PC-3 (cell line): ENCODE data around the gene GHRL. TPM values are rescaled to one million over a fixed set of nuclear protein-coding genes. Genes with fewer than 3 reads are reported as not detected.
"Not testable (repeated sequence)": the region's sequence is repeated elsewhere in the genome, so short reads cannot be mapped to it uniquely, and the experiment has no call there.

Experiments used
- ATAC-seq: fragments of 200-7000 bp; cut with Tn5 transposase; 2 replicates; pipeline ENCODE4 v1.9.1; 2020; ENCODE audit warnings: mild to moderate bottlenecking, moderate library complexity
- BruUV-seq: library from RNA; stranded (reverse); fragments of 400-500 nt; replicated peaks from 2 replicates; lab custom pipeline; 2021; lab: Mats Ljungman, UMichigan
- CTCF ChIA-PET: fragments of 300-600 bp; sonication (Branson Sonifier 250); formaldehyde crosslinking; loops from one replicate; lab custom pipeline; 2022; ENCODE audit warnings: antibody characterized with exemption; lab: Charles Lee
- POLR2A ChIA-PET: fragments of 300-600 bp; sonication (Branson Sonifier 250); formaldehyde crosslinking; loops from one replicate; lab custom pipeline; 2022; ENCODE audit warnings: antibody characterized with exemption; ENCODE audit not compliant: unreplicated experiment; lab: Charles Lee
- DNase-seq: peaks from one replicate; pipeline ENCODE4 v3.0.0-alpha.2; 2015
- H2AFZ ChIP-seq: fragments of 300-600 bp; sonication (generic); 2 replicates; pipeline ENCODE4 v1.6.0; 2016; ENCODE audit warnings: antibody characterized with exemption, low read length
- H3F3A ChIP-seq: fragments of 300-600 bp; sonication (generic); one replicate; pipeline ENCODE4 v1.6.0; 2017; ENCODE audit warnings: antibody characterized with exemption, low read length, control low read depth, mild to moderate bottlenecking; ENCODE audit not compliant: unreplicated experiment
- H3K27ac ChIP-seq: fragments of 300-600 bp; sonication (generic); 2 replicates; pipeline ENCODE4 v1.5.1; 2016; ENCODE audit warnings: mild to moderate bottlenecking, low read length
- H3K27me3 ChIP-seq: fragments of 300-600 bp; sonication (generic); 2 replicates; pipeline ENCODE4 v1.6.1; 2016; ENCODE audit warnings: low read length, mixed read lengths
- H3K36me3 ChIP-seq: fragments of 300-600 bp; sonication (generic); 2 replicates; pipeline ENCODE4 v1.6.1; 2016; ENCODE audit warnings: low read depth, mixed run types, low read length, mixed read lengths
- H3K4me1 ChIP-seq: fragments of 300-600 bp; sonication (generic); 2 replicates; pipeline ENCODE4 v1.5.1; 2016; ENCODE audit warnings: low read length; ENCODE audit not compliant: insufficient read depth
- H3K4me2 ChIP-seq: fragments of 300-600 bp; sonication (generic); 2 replicates; pipeline ENCODE4 v1.6.0; 2016; ENCODE audit warnings: low read length
- H3K4me3 ChIP-seq: fragments of 300-600 bp; sonication (generic); 2 replicates; pipeline ENCODE4 v1.5.1; 2016; ENCODE audit warnings: mild to moderate bottlenecking, low read length, mixed read lengths
- H3K79me2 ChIP-seq: fragments of 300-600 bp; sonication (generic); 2 replicates; pipeline ENCODE4 v1.6.1; 2017; ENCODE audit warnings: low read length, mixed read lengths
- H3K9ac ChIP-seq: fragments of 300-600 bp; sonication (generic); 2 replicates; pipeline ENCODE4 v1.6.0; 2016; ENCODE audit warnings: mild to moderate bottlenecking, low read length
- H3K9me2 ChIP-seq: fragments of 300-600 bp; sonication (generic); replicated peaks from 2 replicates; pipeline ENCODE4 v1.6.1; 2016; ENCODE audit warnings: mixed run types, low read length, mixed read lengths
- H3K9me3 ChIP-seq: fragments of 300-600 bp; sonication (generic); 2 replicates; pipeline ENCODE4 v1.6.1; 2016; ENCODE audit warnings: low read length, mixed read lengths
- H4K20me1 ChIP-seq: fragments of 300-600 bp; sonication (generic); 2 replicates; pipeline ENCODE4 v1.6.1; 2016; ENCODE audit warnings: low read length, mixed read lengths
- CTCF ChIP-seq: fragments of 300-600 bp; sonication (generic); conservative IDR thresholded peaks from 2 replicates; pipeline ENCODE4 v1.5.1; 2017; ENCODE audit warnings: antibody characterized with exemption, low read depth, mild to moderate bottlenecking, low read length
- EZH2 ChIP-seq: fragments of 300-600 bp; sonication (generic); IDR thresholded peaks from one replicate; pipeline ENCODE4 v1.6.1; 2017; ENCODE audit warnings: antibody characterized with exemption, mild to moderate bottlenecking, low read length; ENCODE audit not compliant: unreplicated experiment
- EZH2phosphoT487 ChIP-seq: fragments of 300-600 bp; sonication (generic); IDR thresholded peaks from 2 replicates; pipeline ENCODE4 v1.6.1; 2018; ENCODE audit warnings: mild to moderate bottlenecking, antibody characterized with exemption, low read length, borderline replicate concordance
- intact Hi-C: fragments of 100-400 bp; cut with micrococcal nuclease; formaldehyde crosslinking; loops from 2 replicates; pipeline ENCODE4 v1.9.0; 2023
- total RNA-seq: library from RNA; depleted of rRNA; stranded (reverse); fragments of >200 nt; gene quantifications from 2 replicates; pipeline ENCODE4 v1.2.3, GENCODE V29; 2014

Gene GHRL
- total RNA-seq, 1 experiment from 2014 or later, result not detected

- Histone ChIP-seq H2AFZ (no peak overlapping the region), H4K20me1 (no peaks in the 10 kb centered on the region), H3K4me1 (no peaks in the 10 kb centered on the region), H3K9me2 (no peaks in the 10 kb centered on the region), H3K27me3 (no peaks in the 10 kb centered on the region), H3K9ac (no peak overlapping the region), H3K4me3 (no peak overlapping the region), H3K79me2 (no peaks in the 10 kb centered on the region), H3K4me2 (no peak overlapping the region), H3K36me3 (peaks cover 46% of the 10 kb centered on the region), H3K9me3 (no peaks in the 10 kb centered on the region), H3K27ac (no peak overlapping the region), H3F3A (no peaks in the 10 kb centered on the region)
- ChIA-PET POLR2A (no interaction called here), CTCF (no interaction called here)
- TF ChIP-seq CTCF (no peak), EZH2 (no peak), EZH2phosphoT487 (no peak)
- ATAC-seq (no peak), DNase-seq (no peak)
- BruUV-seq, result no TSS peak
- intact Hi-C loops, result no loop called here
These were observed 7.3 kb upstream of the GHRL start for GRCh38 chr3:10300087-10300486.

GRCh38 chr3:10299679-10300078 lies 6.9 kb upstream of the GHRL start:
- BruUV-seq, result no TSS peak
- DNase-seq (no peak), ATAC-seq (peak; percentile 10; the same call in 1 of the 2 replicates)
- Histone ChIP-seq H3K9me2 (no peaks in the 10 kb centered on the region), H3K4me2 (no peak overlapping the region), H3K79me2 (no peaks in the 10 kb centered on the region), H3K4me1 (no peaks in the 10 kb centered on the region), H3K9me3 (no peaks in the 10 kb centered on the region), H3K36me3 (peaks cover 43% of the 10 kb centered on the region), H3K9ac (no peak overlapping the region), H3F3A (no peaks in the 10 kb centered on the region), H3K4me3 (no peak overlapping the region), H4K20me1 (no peaks in the 10 kb centered on the region), H3K27me3 (no peaks in the 10 kb centered on the region), H3K27ac (no peak overlapping the region), H2AFZ (no peak overlapping the region)
- POLR2A ChIA-PET, result no interaction called here
- intact Hi-C loops, result no loop called here
- CTCF ChIA-PET, result no interaction called here
- TF ChIP-seq CTCF (no peak), EZH2 (no peak), EZH2phosphoT487 (no peak)

- no peak overlapping the region for H3K9ac ChIP-seq
- DNase-seq (no peak), ATAC-seq (no peak)
- TF ChIP-seq CTCF (peak; percentile 32; the same call in 1 of the 2 replicates), EZH2phosphoT487 (no peak)
- no peak overlapping the region for H3K4me3 ChIP-seq
- H3K79me2 ChIP-seq, result no peaks in the 10 kb centered on the region
- H3K4me2 ChIP-seq, result no peak overlapping the region
- no peaks in the 10 kb centered on the region for H4K20me1 ChIP-seq
- H3F3A ChIP-seq, result no peaks in the 10 kb centered on the region
- H2AFZ ChIP-seq, result no peak overlapping the region
- ChIA-PET CTCF (no interaction called here), POLR2A (no interaction called here)
- intact Hi-C loops, result no loop called here
- H3K9me2 ChIP-seq, result no peaks in the 10 kb centered on the region
- H3K4me1 ChIP-seq, result no peaks in the 10 kb centered on the region
- BruUV-seq, result no TSS peak
- no peaks in the 10 kb centered on the region for H3K27me3 ChIP-seq
- peaks cover 38% of the 10 kb centered on the region for H3K36me3 ChIP-seq
- no peak overlapping the region for H3K27ac ChIP-seq
- no peaks in the 10 kb centered on the region for H3K9me3 ChIP-seq
These were observed 6.4 kb upstream of the GHRL start for GRCh38 chr3:10299175-10299574.

- CTCF ChIA-PET, H4K20me1 ChIP-seq, DNase-seq, H2AFZ ChIP-seq, H3K27me3 ChIP-seq, H3K9me3 ChIP-seq, H3K4me2 ChIP-seq, H3K4me3 ChIP-seq, H3K79me2 ChIP-seq, BruUV-seq, H3K9me2 ChIP-seq, H3K27ac ChIP-seq, H3F3A ChIP-seq, intact Hi-C loops, H3K9ac ChIP-seq, H3K4me1 ChIP-seq, POLR2A ChIA-PET, ATAC-seq: not testable (repeated sequence)
- peaks cover 28% of the 10 kb centered on the region for H3K36me3 ChIP-seq
These were observed 5.3 kb upstream of the GHRL start for GRCh38 chr3:10298064-10298463.
